ENCODE measurements around the gene CCDC69.
"Not testable (repeated sequence)": the region's sequence is repeated elsewhere in the genome, so short reads cannot be mapped to it uniquely, and the experiment has no call there.

CCDC69 gene

DNA sequence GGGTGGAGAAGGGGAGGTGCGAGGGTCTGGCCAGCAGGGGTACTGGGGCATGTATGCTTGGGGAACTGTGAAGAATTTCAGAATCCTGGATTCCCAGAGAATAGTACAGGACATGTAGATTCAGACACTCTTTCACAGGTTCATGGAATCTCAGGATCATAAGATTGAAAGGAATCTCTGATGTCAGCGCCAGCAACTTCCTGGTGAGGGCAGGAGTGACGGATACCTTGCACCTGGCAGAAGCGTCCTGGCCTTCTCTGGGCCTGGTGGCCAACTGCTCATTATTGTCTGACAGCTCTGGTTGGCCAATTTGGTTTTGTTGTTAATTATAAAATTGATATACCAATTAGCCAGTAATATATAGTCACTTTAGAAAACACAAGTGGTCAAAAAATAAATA lies 36.0 kb upstream of the CCDC69 start:
- no peak overlapping the region for H3K4me3 ChIP-seq (ENCODE audit: low read depth, low read length)
- no peak for DNase-seq (ENCODE audit: low read depth)
- TF ChIP-seq CTCF (conservative IDR thresholded peaks at IDR 0.05; ENCODE audit: low read depth, low read length): no peak

- no peak for DNase-seq (ENCODE audit: low read depth)
- H3K4me3 ChIP-seq (ENCODE audit: low read depth, low read length): no peak overlapping the region
- no peak for TF ChIP-seq CTCF (conservative IDR thresholded peaks at IDR 0.05; ENCODE audit: low read depth, low read length)
Observed at GRCh38 chr5:151258816-151259215, 34.9 kb upstream of the CCDC69 start.

DNA sequence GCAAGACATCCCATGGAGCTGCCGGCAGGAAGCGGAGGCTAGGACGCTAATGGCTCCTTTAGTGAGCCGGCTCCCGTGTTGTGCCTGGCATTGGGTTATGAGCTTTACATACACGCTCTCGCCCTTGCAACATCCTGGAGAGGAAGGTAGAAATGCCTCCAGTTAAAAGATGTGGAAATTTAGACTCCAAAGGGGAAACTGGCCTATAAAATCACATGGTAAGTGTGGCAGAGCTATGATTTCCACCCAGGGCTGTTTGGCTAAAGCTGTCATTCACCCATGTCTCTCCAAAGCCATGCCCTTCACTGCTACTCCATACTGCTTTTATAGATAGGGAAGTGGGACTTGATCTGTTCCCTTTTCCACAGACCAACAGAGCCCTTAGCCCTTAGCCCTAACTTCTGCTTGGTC lies 34.3 kb upstream of the CCDC69 start:
- DNase-seq (ENCODE audit: low read depth): no peak
- TF ChIP-seq CTCF (conservative IDR thresholded peaks at IDR 0.05; ENCODE audit: low read depth, low read length): no peak

DNA sequence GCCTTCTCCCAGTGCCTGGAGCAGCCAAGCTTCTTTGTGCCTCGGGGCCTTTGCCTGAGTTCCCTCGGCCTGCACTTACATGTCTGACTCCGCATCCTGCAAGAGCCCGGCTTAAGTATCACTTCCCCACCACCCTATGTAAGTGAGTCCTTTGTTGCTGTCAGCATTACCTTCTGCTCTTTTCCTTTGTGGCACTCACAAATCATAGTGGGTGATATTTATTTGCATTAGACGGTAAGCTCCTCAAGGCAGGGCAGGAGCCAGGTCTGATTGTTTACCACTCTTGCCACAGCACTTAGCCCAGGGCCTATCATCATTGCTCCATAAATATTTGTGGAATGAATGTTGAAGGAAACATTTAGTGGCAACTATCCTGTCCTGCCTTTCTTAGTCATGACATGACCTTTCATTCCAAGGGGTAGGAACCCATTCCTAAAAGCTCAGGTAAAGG lies 33.9 kb upstream of the CCDC69 start:
- no peak overlapping the region for H3K4me3 ChIP-seq (ENCODE audit: low read depth, low read length)
- DNase-seq (ENCODE audit: low read depth): peak; percentile 31
- no peak for TF ChIP-seq CTCF (conservative IDR thresholded peaks at IDR 0.05; ENCODE audit: low read depth, low read length)

More for the DNA sequence above, 34.3 kb upstream of the CCDC69 start:
- H3K4me3 ChIP-seq (ENCODE audit: low read depth, low read length): no peak overlapping the region

DNA sequence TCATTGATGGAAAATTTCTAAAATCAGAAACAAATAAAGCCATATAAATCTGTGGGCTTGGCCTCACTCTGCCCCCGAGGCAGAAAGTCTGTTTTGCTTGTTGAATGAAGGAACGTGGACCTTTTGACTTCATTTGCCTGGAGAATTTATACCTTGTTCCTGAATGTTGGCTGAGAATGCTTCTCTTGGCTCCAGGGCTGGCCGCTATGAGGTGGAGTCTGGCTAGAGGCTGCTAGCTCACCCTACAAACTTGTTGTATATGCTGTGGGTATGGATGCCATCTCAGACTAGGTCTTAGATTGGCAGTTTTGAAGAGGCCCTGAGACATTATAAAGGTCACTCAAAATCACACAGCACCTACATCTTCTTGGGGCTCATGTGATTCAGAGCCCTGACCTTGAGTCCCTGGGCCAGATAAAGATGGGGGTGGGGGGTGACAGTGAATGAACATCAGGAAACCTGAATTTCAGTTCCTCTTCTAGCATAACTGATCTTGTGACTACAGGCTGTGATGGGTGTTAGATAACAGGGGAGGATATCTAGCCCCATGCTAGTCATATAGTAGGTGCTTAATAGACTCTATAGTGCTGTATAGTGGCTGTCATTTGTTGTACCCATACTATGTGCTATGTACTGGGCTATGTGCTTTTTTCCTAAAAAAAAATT lies 31.9 kb upstream of the CCDC69 start:
- no peak overlapping the region for H3K4me3 ChIP-seq (ENCODE audit: low read depth, low read length)
- no peak for TF ChIP-seq CTCF (conservative IDR thresholded peaks at IDR 0.05; ENCODE audit: low read depth, low read length)
- DNase-seq (ENCODE audit: low read depth): no peak

- not testable (repeated sequence) for DNase-seq (ENCODE audit: low read depth); H3K4me3 ChIP-seq (ENCODE audit: low read depth, low read length)
Observed at GRCh38 chr5:151254990-151255389, 31.1 kb upstream of the CCDC69 start.

DNA sequence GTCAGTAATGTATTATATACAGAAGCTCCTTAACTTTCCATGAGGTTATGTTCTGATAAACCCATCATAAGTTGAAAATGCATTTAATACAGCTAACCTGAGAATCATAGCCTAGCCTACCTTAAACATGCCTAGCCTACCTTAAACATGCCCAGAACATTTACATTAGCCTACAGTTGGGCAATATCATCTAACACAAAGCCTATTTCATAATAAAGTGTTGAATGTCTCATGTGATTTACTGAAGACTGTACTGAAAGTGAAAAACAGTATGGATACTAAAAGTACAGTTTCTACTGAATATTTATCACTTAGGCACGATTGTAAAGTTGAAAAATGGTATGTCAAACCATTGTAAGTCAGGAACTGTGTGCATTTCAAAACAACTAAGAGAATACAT lies 30.7 kb upstream of the CCDC69 start:
- no peak for DNase-seq (ENCODE audit: low read depth)
- no peak overlapping the region for H3K4me3 ChIP-seq (ENCODE audit: low read depth, low read length)
- TF ChIP-seq CTCF (conservative IDR thresholded peaks at IDR 0.05; ENCODE audit: low read depth, low read length): no peak
